Measurements from ENCODE around the gene PAX6. TPM values are rescaled to one million over a fixed set of nuclear protein-coding genes. Genes with fewer than 3 reads are reported as not detected.

Gene PAX6
- polyA plus RNA-seq, 1 of the 3 experiments (the other 2 are of a cell fraction): not detected

DNA sequence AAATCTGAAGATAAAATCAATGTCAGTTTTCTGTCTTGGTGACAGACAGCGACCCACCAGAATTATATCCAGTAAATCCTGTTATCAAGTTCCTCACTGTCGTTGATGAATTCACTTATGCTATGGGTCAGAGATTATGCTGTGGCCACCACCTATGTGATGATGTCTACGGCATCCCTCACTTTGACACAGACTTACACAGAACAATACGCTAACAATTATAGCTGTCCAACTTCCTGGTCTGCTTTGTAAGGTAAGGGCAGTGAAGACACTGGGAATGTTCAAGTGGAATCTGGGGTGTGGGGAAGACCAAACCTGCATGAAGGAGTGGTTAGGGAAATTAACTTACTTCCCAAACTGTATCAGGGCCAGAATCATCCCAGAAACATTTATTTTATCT is 19.3 kb upstream of the PAX6 start:
- Histone ChIP-seq H3K4me2 (no peak overlapping the region), H3K9me3 (no peaks in the 10 kb centered on the region), H4K20me1 (ENCODE audit: insufficient read depth) (no peaks in the 10 kb centered on the region), H3F3A (replicated peaks; ENCODE audit: insufficient read depth) (no peaks in the 10 kb centered on the region), H3K4me1 (ENCODE audit: control insufficient read depth in 1 of 2, insufficient read depth in 2 of 2, low read depth in 1 of 2, low read length in 1 of 2) (no peaks in the 10 kb centered on the region), H3K9ac (no peak overlapping the region), H3K27me3 (ENCODE audit: insufficient read depth) (peaks cover 81% of the 10 kb centered on the region), H3K36me3 (replicated peaks in 1 of 2; ENCODE audit: control insufficient read depth in 1 of 2, insufficient read depth in 2 of 2, low read length in 1 of 2) (no peaks in the 10 kb centered on the region), H3K4me3 (ENCODE audit: low read depth in 2 of 2, low read length in 1 of 2) (no peak overlapping the region), H3K79me2 (ENCODE audit: insufficient read depth) (no peaks in the 10 kb centered on the region), H3K27ac (ENCODE audit: low read depth in 2 of 2, low read length in 1 of 2) (no peak overlapping the region), H2AFZ (ENCODE audit: low read depth) (no peak overlapping the region), H3K9me2 (no peaks in the 10 kb centered on the region)
- no peak for DNase-seq
- WGBS (ENCODE audit: low lambda C conversion rate): 15% methylated on average over 4 of the region's 4 CpGs
- no peak for TF ChIP-seq SMC3 (IDR thresholded peaks at IDR 0.05; ENCODE audit: low read depth, low read length)
- no peak for TF ChIP-seq GABPA (IDR thresholded peaks at IDR 0.05; ENCODE audit: low read depth)
- TF ChIP-seq POLR2AphosphoS5 (IDR thresholded peaks at IDR 0.05; ENCODE audit: low read depth, low read length): no peak
- no peak for TF ChIP-seq EZH2phosphoT487 (IDR thresholded peaks at IDR 0.05; ENCODE audit: borderline replicate concordance, low read depth)
- TF ChIP-seq TAF1 (IDR thresholded peaks at IDR 0.05; ENCODE audit: borderline replicate concordance, low read depth, low read length): no peak
- TF ChIP-seq CHD2 (IDR thresholded peaks at IDR 0.05; ENCODE audit: low read length, partially characterized antibody): no peak
- TF ChIP-seq ELF1 (IDR thresholded peaks at IDR 0.05): no peak
- TF ChIP-seq, protein P1, sequence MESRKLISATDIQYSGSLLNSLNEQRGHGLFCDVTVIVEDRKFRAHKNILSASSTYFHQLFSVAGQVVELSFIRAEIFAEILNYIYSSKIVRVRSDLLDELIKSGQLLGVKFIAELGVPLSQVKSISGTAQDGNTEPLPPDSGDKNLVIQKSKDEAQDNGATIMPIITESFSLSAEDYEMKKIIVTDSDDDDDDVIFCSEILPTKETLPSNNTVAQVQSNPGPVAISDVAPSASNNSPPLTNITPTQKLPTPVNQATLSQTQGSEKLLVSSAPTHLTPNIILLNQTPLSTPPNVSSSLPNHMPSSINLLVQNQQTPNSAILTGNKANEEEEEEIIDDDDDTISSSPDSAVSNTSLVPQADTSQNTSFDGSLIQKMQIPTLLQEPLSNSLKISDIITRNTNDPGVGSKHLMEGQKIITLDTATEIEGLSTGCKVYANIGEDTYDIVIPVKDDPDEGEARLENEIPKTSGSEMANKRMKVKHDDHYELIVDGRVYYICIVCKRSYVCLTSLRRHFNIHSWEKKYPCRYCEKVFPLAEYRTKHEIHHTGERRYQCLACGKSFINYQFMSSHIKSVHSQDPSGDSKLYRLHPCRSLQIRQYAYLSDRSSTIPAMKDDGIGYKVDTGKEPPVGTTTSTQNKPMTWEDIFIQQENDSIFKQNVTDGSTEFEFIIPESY (IDR thresholded peaks at IDR 0.05; ENCODE audit: borderline replicate concordance, low read depth): no peak
- no peak for TF ChIP-seq FOSL2 (IDR thresholded peaks at IDR 0.05; ENCODE audit: borderline replicate concordance, low read depth)
- TF ChIP-seq MEF2A (IDR thresholded peaks at IDR 0.05; ENCODE audit: borderline replicate concordance, low read depth): no peak
- TF ChIP-seq, protein P2, sequence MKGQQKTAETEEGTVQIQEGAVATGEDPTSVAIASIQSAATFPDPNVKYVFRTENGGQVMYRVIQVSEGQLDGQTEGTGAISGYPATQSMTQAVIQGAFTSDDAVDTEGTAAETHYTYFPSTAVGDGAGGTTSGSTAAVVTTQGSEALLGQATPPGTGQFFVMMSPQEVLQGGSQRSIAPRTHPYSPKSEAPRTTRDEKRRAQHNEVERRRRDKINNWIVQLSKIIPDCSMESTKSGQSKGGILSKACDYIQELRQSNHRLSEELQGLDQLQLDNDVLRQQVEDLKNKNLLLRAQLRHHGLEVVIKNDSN (IDR thresholded peaks at IDR 0.05; ENCODE audit: borderline replicate concordance, low read depth): no peak
- no peak for TF ChIP-seq RFX5 (IDR thresholded peaks at IDR 0.05; ENCODE audit: low read length)
- no peak for TF ChIP-seq NRF1 (IDR thresholded peaks at IDR 0.05; ENCODE audit: low read depth, low read length)
- ChIA-PET POLR2A (interaction anchor here (0.5 kb wide), 1 partner anchor 198 kb away, joined by 3 read pairs; no protein-coding TSS in a partner anchor), CTCF (interaction anchor here (0.5 kb wide), 1 partner anchor 20 kb away, joined by 3 read pairs; no protein-coding TSS in a partner anchor)

DNA sequence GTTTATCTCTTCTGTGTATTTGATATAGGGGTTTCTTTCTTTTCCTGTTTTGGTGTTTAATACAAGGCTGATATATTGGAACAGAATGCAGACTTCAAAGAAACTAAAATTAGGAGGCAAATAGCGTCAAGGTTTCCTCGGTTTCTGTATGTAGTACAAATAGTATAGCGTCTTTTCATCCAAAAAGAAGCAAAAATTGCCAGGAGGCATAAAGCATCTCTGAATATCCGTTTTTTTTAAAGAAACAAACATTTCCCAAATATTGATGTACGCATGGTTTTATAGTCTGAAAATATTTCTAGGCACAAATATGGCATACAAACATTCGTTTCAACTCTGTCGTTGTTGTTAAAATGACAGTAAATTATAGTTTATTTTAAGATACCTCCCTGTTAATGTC is 17.1 kb upstream of the PAX6 start:
- no peak overlapping the region for H3K27ac ChIP-seq (ENCODE audit: low read depth in 2 of 2, low read length in 1 of 2)

More for the DNA sequence above, 17.1 kb upstream of the PAX6 start:
- 20% methylated on average over 7 of the region's 7 CpGs for WGBS (ENCODE audit: low lambda C conversion rate)
- H3K4me2 ChIP-seq: no peak overlapping the region
- H3K4me3 ChIP-seq (ENCODE audit: low read depth in 2 of 2, low read length in 1 of 2): no peak overlapping the region
- no peaks in the 10 kb centered on the region for H4K20me1 ChIP-seq (ENCODE audit: insufficient read depth)
- H3K79me2 ChIP-seq (ENCODE audit: insufficient read depth): no peaks in the 10 kb centered on the region
- no peaks in the 10 kb centered on the region for H3K9me2 ChIP-seq
- CTCF ChIA-PET: no interaction called here
- H3K36me3 ChIP-seq (replicated peaks in 1 of 2; ENCODE audit: control insufficient read depth in 1 of 2, insufficient read depth in 2 of 2, low read length in 1 of 2): no peaks in the 10 kb centered on the region
- POLR2A ChIA-PET: no interaction called here
- no peaks in the 10 kb centered on the region for H3F3A ChIP-seq (replicated peaks; ENCODE audit: insufficient read depth)
- DNase-seq: no peak
- no peaks in the 10 kb centered on the region for H3K9me3 ChIP-seq
- TF ChIP-seq, protein P2 (IDR thresholded peaks at IDR 0.05; ENCODE audit: borderline replicate concordance, low read depth): no peak
- TF ChIP-seq, protein P3, sequence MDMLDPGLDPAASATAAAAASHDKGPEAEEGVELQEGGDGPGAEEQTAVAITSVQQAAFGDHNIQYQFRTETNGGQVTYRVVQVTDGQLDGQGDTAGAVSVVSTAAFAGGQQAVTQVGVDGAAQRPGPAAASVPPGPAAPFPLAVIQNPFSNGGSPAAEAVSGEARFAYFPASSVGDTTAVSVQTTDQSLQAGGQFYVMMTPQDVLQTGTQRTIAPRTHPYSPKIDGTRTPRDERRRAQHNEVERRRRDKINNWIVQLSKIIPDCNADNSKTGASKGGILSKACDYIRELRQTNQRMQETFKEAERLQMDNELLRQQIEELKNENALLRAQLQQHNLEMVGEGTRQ (IDR thresholded peaks at IDR 0.05; ENCODE audit: borderline replicate concordance, low read depth, low read length): no peak
- TF ChIP-seq TCF12 (IDR thresholded peaks at IDR 0.05): no peak
- H3K27me3 ChIP-seq (ENCODE audit: insufficient read depth): peaks cover 91% of the 10 kb centered on the region
- no peak overlapping the region for H2AFZ ChIP-seq (ENCODE audit: low read depth)
- H3K9ac ChIP-seq: no peak overlapping the region
- no peaks in the 10 kb centered on the region for H3K4me1 ChIP-seq (ENCODE audit: control insufficient read depth in 1 of 2, insufficient read depth in 2 of 2, low read depth in 1 of 2, low read length in 1 of 2)
